Mammary microvascular endothelial cell (primary cell): Measurements from ENCODE around the gene SIRPA. TPM values are rescaled to one million over a fixed set of nuclear protein-coding genes. Genes with fewer than 3 reads are reported as not detected.

Experiments used
- total RNA-seq: library from RNA; depleted of rRNA; stranded (reverse); fragments of >200 nt; gene quantifications from 2 replicates; pipeline ENCODE4 v1.2.3, GENCODE V29; 2015

The SIRPA gene
- 36.4 and 42.3 TPM in 2 replicates for total RNA-seq

DNA sequence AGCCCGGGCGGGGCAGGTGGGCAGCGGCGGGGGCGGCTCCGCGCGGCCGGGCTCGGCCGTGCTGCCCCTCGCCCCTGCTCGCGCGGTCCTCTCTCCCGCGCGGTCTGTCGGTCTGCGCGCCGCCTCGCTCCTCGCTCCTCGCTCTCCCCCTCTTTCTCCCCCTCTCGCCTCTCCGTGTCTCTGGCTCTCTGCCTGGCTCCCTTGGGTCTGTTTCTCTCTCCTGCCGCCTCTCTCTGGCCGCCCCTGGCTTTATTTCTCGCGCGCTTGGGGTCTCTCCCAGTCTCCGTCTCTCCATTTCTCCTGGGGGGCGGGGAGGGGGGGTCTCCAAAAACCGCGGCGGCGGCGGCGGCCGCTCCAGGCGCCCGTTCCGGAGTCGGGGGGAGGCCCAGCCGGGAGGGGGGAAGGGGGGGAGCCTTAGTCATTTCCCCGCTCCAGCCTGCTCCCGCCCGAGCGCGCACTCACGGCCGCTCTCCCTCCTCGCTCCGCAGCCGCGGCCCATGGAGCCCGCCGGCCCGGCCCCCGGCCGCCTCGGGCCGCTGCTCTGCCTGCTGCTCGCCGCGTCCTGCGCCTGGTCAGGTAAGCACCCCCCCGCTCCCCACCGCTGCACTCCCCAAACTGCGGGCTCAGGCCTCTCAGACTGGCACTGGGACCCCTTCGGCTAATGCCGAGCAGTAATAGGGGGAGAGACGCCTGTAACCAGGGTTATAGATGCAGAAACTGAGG, at the start of gene SIRPA:
Gene SIRPA (plus strand): TSS at position 457 of the 723 bp plus-strand sequence. CDS start 41 bp downstream, at position 498.

Other genes starting within 250 kb of the SIRPA start
- not detected in 2 replicates for gene SIRPG, start 237.6 kb upstream of the SIRPA start, total RNA-seq
- not detected in 2 replicates for gene PDYN, start 98.7 kb downstream of the SIRPA start, total RNA-seq
- 11.9 and 13.7 TPM in 2 replicates for gene STK35, start 206.4 kb downstream of the SIRPA start, total RNA-seq